GM12892 (cell line): ENCODE measurements around the gene IFT172.
"Not testable (repeated sequence)": the region's sequence is repeated elsewhere in the genome, so short reads cannot be mapped to it uniquely, and the experiment has no call there.

ENCODE experiments used
- POLR2A ChIP-seq: IDR thresholded peaks from 2 replicates; pipeline ENCODE4 v1.6.1; 2011; ENCODE audit warnings: low read depth, low read length, control low read depth
- POLR2AphosphoS5 ChIP-seq: IDR thresholded peaks from 2 replicates; pipeline ENCODE4 v1.6.1; 2011; ENCODE audit warnings: low read depth, low read length, control low read depth

DNA sequence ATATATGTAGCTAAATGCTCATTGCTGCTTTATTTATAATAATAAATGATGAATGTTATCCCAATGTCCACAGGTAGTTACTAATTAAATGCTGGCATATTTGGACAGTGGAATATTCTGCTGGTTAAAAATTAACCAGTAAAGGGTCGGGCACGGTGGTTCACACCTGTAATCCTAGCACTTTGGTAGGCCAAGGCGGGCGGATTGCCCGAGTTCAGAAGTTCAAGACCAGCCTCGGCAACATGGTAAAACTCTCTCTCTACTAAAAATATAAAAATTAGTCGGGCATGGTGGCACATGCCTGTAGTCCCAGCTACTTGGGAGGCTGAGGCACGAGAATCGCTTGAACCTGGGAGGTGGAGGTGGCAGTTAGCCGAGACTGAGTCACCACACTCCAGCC, 64.5 kb downstream of the IFT172 start:
- not testable (repeated sequence) for TF ChIP-seq POLR2A, POLR2AphosphoS5
